Stimulated activated memory B cell treated with anti-CD40 and anti-IgM and Interleukin-4, amounts not matched to agents 10 μg/mL and 1 μg/mL and 100 μg/mL, for 72 hours (primary cell): ENCODE measurements around the gene ZC3H12D.
"Not testable (repeated sequence)": the region's sequence is repeated elsewhere in the genome, so short reads cannot be mapped to it uniquely, and the experiment has no call there.

Experiments used
- ATAC-seq: fragments of 150-1000 bp; cut with Tn5 transposase; 2 replicates; pipeline ENCODE4 v1.10.0; 2021
- H3K27ac Mint-ChIP-seq: one replicate; pipeline ENCODE4 v1.8.0; 2022; ENCODE audit warnings: mild to moderate bottlenecking, mixed read lengths
- H3K27me3 Mint-ChIP-seq: one replicate; pipeline ENCODE4 v1.8.0; 2022; ENCODE audit warnings: mixed read lengths
- H3K36me3 Mint-ChIP-seq: one replicate; pipeline ENCODE4 v1.8.0; 2022; ENCODE audit warnings: mixed read lengths
- H3K4me1 Mint-ChIP-seq: one replicate; pipeline ENCODE4 v1.8.0; 2022; ENCODE audit warnings: mixed read lengths
- H3K4me3 Mint-ChIP-seq: one replicate; pipeline ENCODE4 v1.8.0; 2022; ENCODE audit warnings: mild to moderate bottlenecking, moderate library complexity, mixed read lengths
- H3K9me3 Mint-ChIP-seq: one replicate; pipeline ENCODE4 v1.8.0; 2022; ENCODE audit warnings: mixed read lengths

The ZC3H12D gene

GRCh38 chr6:149494810-149495209 is 10.0 kb upstream of the ZC3H12D start:
- H3K4me3 Mint-ChIP-seq = peak overlapping the region; percentile 65

GRCh38 chr6:149493761-149494320 is 9.0 kb upstream of the ZC3H12D start:
- no peak overlapping the region for H3K4me3 Mint-ChIP-seq
- H3K36me3 Mint-ChIP-seq = no peaks in the 10 kb centered on the region
- peaks cover 75% of the 10 kb centered on the region for H3K4me1 Mint-ChIP-seq
- no peaks in the 10 kb centered on the region for H3K27me3 Mint-ChIP-seq
- H3K9me3 Mint-ChIP-seq = no peaks in the 10 kb centered on the region
- peak overlapping the region; percentile 91 for H3K27ac Mint-ChIP-seq
- no peak for ATAC-seq

More at GRCh38 chr6:149494810-149495209, 10.0 kb upstream of the ZC3H12D start:
- not testable (repeated sequence) for H3K9me3 Mint-ChIP-seq, H3K36me3 Mint-ChIP-seq, H3K27me3 Mint-ChIP-seq
- peak; percentile 89 for ATAC-seq
- peaks cover 70% of the 10 kb centered on the region for H3K4me1 Mint-ChIP-seq
- peak overlapping the region; percentile 91 for H3K27ac Mint-ChIP-seq

DNA sequence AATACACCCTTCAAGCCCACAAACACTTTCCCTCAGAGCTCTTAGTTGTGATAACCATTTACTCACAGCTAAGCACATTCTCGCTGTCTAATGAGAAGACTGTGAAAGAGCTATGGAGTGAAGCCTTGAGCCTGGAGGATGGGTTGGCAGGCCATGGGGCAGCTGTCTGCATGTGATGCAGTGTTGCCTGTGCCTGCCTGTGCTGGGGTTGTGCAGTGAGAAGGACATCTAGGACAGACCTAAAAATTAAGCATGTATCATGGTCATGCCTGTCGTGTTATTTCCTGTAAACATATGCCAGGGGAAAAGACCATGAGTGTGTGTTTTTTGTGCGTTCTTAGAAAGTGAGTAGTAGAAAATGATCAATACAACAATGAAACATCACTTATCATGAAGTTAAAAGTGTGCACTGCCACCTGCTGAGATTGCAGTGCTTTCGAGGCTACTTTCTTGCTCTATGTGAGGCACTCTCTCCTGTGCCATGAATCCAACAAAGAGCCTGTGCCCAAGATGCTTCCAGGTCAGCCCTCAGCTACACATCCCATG is 8.1 kb upstream of the ZC3H12D start:
- H3K4me3 Mint-ChIP-seq = no peak overlapping the region
- H3K27me3 Mint-ChIP-seq = no peaks in the 10 kb centered on the region
- no peak for ATAC-seq
- no peaks in the 10 kb centered on the region for H3K9me3 Mint-ChIP-seq
- H3K4me1 Mint-ChIP-seq = peaks cover 80% of the 10 kb centered on the region
- no peaks in the 10 kb centered on the region for H3K36me3 Mint-ChIP-seq
- peak overlapping the region; percentile 91 for H3K27ac Mint-ChIP-seq

DNA sequence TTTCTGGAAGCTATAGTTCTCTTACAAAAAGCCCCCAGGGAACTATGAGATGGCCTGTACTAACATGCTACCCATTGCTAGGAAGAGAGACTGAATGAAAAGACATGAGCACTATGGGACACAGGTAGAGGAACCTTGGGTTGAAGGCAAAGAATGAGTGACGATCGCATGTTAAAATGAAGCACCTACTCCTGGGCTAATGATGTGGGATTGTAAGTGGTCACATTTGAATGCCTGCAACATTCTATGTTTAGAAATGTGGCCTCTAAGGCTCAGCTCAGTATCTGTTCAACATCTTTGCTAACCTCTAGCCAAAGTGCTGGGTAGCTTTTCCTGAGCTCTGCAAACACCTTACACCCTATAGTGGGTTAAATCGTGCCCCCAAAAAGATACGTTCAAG is 5.2 kb upstream of the ZC3H12D start:
- peak overlapping the region; percentile 99 for H3K27ac Mint-ChIP-seq

DNA sequence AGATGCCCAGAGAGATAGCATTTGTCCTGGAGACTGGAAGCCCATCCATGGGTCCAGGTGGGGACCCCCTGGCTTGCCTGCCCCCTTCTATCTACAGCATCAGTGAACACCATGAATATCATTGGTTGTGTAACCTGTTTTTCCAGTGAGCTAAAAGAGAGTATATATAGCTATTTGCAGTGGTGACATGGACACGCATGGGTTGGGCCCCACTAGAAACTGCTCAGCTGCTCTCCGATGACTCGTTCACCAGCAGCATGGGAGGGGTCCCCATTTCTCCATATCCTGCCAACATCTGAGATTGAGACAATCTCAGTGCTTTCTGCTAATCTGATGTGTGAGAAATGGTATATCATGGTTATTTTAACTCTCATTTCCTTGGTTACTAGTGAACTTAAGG is 4.0 kb upstream of the ZC3H12D start:
- Mint-ChIP-seq H3K36me3 (no peaks in the 10 kb centered on the region), H3K27ac (peak overlapping the region; percentile 99), H3K4me3 (no peak overlapping the region), H3K27me3 (no peaks in the 10 kb centered on the region), H3K9me3 (no peaks in the 10 kb centered on the region), H3K4me1 (peaks cover 60% of the 10 kb centered on the region)
- peak; percentile 49 for ATAC-seq

More for the DNA sequence above, 5.2 kb upstream of the ZC3H12D start:
- Mint-ChIP-seq H3K9me3 (no peaks in the 10 kb centered on the region), H3K36me3 (no peaks in the 10 kb centered on the region), H3K4me1 (peaks cover 66% of the 10 kb centered on the region), H3K4me3 (no peak overlapping the region), H3K27me3 (no peaks in the 10 kb centered on the region)
- no peak for ATAC-seq

DNA sequence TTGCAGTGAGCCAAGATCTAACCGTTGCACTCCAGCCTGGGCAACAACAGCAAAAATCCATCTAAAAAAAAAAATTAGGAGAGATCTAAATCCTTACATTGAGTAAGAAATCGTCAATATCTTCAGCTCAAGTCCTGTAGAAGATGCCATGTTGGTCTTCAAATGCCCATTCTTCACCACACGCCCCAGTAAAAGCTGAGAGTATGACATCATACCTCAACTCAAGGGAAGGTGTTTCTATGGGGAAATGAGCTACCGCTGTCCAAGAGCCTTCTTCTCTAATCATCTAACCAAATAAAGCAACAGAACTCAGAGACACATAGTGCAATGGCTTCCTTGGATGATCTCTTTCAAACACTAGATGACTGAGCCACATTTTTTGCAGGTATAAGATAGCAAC is 2.5 kb upstream of the ZC3H12D start:
- Mint-ChIP-seq H3K4me3 (no peak overlapping the region), H3K4me1 (peaks cover 55% of the 10 kb centered on the region), H3K27me3 (no peaks in the 10 kb centered on the region)

DNA sequence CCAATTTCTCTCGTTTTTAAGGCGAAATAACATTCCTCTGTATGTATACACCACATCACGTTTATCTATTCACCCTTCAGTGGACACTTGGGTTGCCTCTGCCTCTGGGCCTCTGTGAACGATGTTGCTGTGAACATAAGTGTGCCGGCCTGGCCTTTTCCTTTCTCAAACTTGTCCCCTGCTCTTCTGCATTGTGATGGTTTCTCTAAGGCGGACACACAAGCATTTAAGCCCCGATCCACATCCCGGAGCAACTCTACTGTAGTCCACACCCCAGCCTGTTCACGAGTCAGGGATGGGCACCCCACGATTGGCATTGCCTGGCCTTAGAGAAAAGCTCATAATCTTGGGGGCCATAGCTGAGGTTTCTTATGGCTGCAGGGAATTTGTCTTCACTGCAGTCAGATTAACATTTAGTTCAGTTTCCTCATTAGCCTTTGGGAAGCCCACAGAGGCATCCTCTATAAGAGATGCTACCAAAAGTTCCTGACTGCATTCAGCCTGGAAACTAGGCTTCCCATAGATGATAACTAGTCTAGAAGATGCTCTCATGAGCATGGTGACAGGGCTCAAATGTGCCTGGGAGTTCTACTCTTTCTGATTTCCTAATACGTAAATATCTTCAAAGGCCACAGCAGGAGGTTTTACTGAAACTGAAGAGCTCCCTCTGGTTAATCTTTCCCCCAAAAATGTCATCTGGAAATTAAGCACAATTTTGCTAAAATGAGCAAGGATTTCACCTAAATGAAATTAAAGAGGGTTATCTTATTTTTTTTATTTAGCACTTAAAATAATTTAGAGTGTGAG is 762 bp downstream of the ZC3H12D start:
- Mint-ChIP-seq H3K27ac (peak overlapping the region; percentile 99), H3K27me3 (no peaks in the 10 kb centered on the region), H3K4me3 (peak overlapping the region; percentile 89), H3K4me1 (peaks cover 65% of the 10 kb centered on the region), H3K9me3 (no peaks in the 10 kb centered on the region), H3K36me3 (peaks cover 19% of the 10 kb centered on the region)
- no peak for ATAC-seq

More for the DNA sequence above, 2.5 kb upstream of the ZC3H12D start:
- H3K36me3 Mint-ChIP-seq = no peaks in the 10 kb centered on the region
- ATAC-seq = no peak
- H3K27ac Mint-ChIP-seq = peak overlapping the region; percentile 99
- no peaks in the 10 kb centered on the region for H3K9me3 Mint-ChIP-seq

GRCh38 chr6:149483334-149483725 is 1.5 kb downstream of the ZC3H12D start:
- Mint-ChIP-seq H3K4me3 (peak overlapping the region; percentile 89), H3K4me1 (peaks cover 64% of the 10 kb centered on the region), H3K9me3 (no peaks in the 10 kb centered on the region), H3K36me3 (peaks cover 24% of the 10 kb centered on the region), H3K27ac (peak overlapping the region; percentile 99), H3K27me3 (no peaks in the 10 kb centered on the region)
- no peak for ATAC-seq

- Mint-ChIP-seq H3K9me3 (no peaks in the 10 kb centered on the region), H3K27me3 (no peaks in the 10 kb centered on the region), H3K4me3 (peak overlapping the region; percentile 89), H3K4me1 (peaks cover 64% of the 10 kb centered on the region), H3K27ac (peak overlapping the region; percentile 99), H3K36me3 (peaks cover 26% of the 10 kb centered on the region)
- peak; percentile 24 for ATAC-seq
Measured at GRCh38 chr6:149482545-149483333, 2.1 kb downstream of the ZC3H12D start.

- Mint-ChIP-seq H3K27me3 (no peaks in the 10 kb centered on the region), H3K36me3 (peaks cover 37% of the 10 kb centered on the region), H3K27ac (peak overlapping the region; percentile 99), H3K9me3 (no peaks in the 10 kb centered on the region), H3K4me3 (peak overlapping the region; percentile 89), H3K4me1 (peaks cover 78% of the 10 kb centered on the region)
- ATAC-seq = peak; percentile 48
Measured at GRCh38 chr6:149480502-149481280, 4.1 kb downstream of the ZC3H12D start.

DNA sequence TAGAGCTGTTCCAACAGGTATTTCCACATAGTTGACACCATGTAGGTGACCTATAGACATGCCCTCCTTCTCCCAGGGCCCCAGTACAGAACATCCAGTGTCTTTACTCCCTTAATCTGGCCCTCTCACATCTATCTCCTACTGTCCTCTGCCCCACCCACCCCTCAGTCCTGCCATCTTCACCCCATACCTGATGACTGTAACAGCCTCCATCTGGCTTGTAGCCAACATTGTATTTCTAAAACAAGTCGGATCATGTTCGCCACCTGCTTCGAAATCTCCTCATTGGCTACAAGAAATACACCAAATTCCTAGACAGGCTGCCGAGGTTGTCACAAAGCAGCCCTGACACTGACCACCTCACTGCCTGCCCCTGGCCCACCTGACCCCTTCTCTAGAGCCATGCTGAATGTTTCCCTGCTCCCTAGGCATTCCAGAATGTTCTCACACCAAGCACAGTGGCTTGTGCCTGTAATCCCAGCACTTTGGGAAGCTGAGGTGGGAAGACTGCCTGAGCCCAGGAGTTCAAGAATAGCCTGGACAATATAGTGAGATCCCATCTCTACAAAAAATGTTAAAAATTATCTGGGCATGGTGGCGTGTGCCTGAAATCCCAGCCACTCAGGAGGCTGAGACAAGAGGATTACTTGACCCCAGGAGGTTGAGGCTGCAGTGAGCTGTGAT is 6.0 kb downstream of the ZC3H12D start:
- H3K4me1 Mint-ChIP-seq = peaks cover 83% of the 10 kb centered on the region
- no peaks in the 10 kb centered on the region for H3K27me3 Mint-ChIP-seq
- H3K36me3 Mint-ChIP-seq = peaks cover 43% of the 10 kb centered on the region
- no peaks in the 10 kb centered on the region for H3K9me3 Mint-ChIP-seq
- no peak for ATAC-seq
- peak overlapping the region; percentile 99 for H3K27ac Mint-ChIP-seq
- peak overlapping the region; percentile 89 for H3K4me3 Mint-ChIP-seq

DNA sequence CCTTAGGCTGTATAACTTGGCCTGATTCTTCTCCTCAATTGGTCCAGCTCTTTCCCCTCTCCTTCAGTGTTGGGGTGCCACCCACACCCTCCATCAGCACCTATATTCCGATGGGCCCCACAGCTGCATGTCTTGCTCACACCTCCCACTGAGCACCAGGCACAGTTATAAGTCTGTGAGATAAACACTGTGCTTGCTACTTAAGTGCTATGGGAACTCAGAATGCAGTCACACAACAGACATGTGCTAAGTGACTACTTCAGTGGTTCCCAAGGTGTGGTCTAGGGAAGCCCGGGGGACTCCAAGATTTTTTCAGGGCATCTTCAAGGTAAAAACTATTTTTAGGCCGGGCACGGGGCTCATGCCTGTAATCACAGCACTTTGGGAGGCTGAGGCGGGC is 7.3 kb downstream of the ZC3H12D start:
- peaks cover 43% of the 10 kb centered on the region for H3K36me3 Mint-ChIP-seq
- peaks cover 90% of the 10 kb centered on the region for H3K4me1 Mint-ChIP-seq
- H3K4me3 Mint-ChIP-seq = peak overlapping the region; percentile 51
- no peaks in the 10 kb centered on the region for H3K27me3 Mint-ChIP-seq
- peak overlapping the region; percentile 99 for H3K27ac Mint-ChIP-seq
- H3K9me3 Mint-ChIP-seq = no peaks in the 10 kb centered on the region
- no peak for ATAC-seq

GRCh38 chr6:149476789-149477455 is 7.9 kb downstream of the ZC3H12D start:
- Mint-ChIP-seq H3K27ac (peak overlapping the region; percentile 99), H3K36me3 (peaks cover 43% of the 10 kb centered on the region), H3K4me1 (peaks cover 91% of the 10 kb centered on the region), H3K4me3 (peak overlapping the region; percentile 51), H3K27me3 (no peaks in the 10 kb centered on the region), H3K9me3 (no peaks in the 10 kb centered on the region)
- ATAC-seq = no peak
